SK-N-SH (cell line): Measurements from ENCODE around the gene CAPN3. TPM values are rescaled to one million over a fixed set of nuclear protein-coding genes. Genes with fewer than 3 reads are reported as not detected.
A peak's percentile ranks its signal among the peaks of the same experiment; 100 is the strongest.

ENCODE experiments used
- CTCF ChIA-PET: fragments of 300-600, 350-600 bp; formaldehyde crosslinking; extraction: SDS; loops from one replicate; lab custom pipeline; 2021; lab: Yijun Ruan, JAX
- POLR2A ChIA-PET: fragments of 350-600 bp; sonication (Branson Sonifier 250); formaldehyde crosslinking; extraction: SDS; loops from one replicate; lab custom pipeline; 2020; ENCODE audit warnings: antibody characterized with exemption, inconsistent platforms; lab: Yijun Ruan, JAX
- DNase-seq: peaks from one replicate; pipeline ENCODE4 v3.0.0; 2012
- H2AFZ ChIP-seq: fragments of 200-600 bp; sonication (generic); 2 replicates; pipeline ENCODE4 v1.8.1; 2016; ENCODE audit warnings: antibody characterized with exemption, mild to moderate bottlenecking, low read depth
- H3F3A ChIP-seq: fragments of 200-600 bp; sonication (generic); replicated peaks from 2 replicates; pipeline ENCODE3; 2016; ENCODE audit warnings: antibody characterized with exemption, mild to moderate bottlenecking; ENCODE audit not compliant: insufficient read depth
- H3K27ac ChIP-seq, 2 experiments: fragments of 200-500 bp in 1 of 2; fragments of 200-600 bp in 1 of 2; sonication (Bioruptor generic) in 1 of 2; sonication (generic), shearing (Covaris generic) in 1 of 2; 2 replicates each; pipeline versions ENCODE4 v1.5.1 to v1.6.1; 2014 to 2016; ENCODE audit warnings: low read depth in 2 of 2, inconsistent platforms in 1 of 2, low read length in 1 of 2, mild to moderate bottlenecking in 1 of 2, mixed read lengths in 1 of 2
- H3K27me3 ChIP-seq: fragments of 200-600 bp; sonication (generic), shearing (Covaris generic); 2 replicates; pipeline ENCODE4 v1.6.1; 2016; ENCODE audit warnings: mixed run types; ENCODE audit not compliant: insufficient read depth
- H3K36me3 ChIP-seq, 2 experiments: fragments of 200-500 bp in 1 of 2; fragments of 200-600 bp in 1 of 2; sonication (Bioruptor generic) in 1 of 2; sonication (generic) in 1 of 2; replicated peaks in 1 of 2; 2 replicates each; pipeline versions ENCODE3 to v1.5.1; 2014 to 2016; ENCODE audit warnings: low read length in 1 of 2, mild to moderate bottlenecking in 1 of 2; ENCODE audit not compliant: insufficient read depth in 2 of 2, control insufficient read depth in 1 of 2
- H3K4me1 ChIP-seq, 2 experiments: fragments of 200-500 bp in 1 of 2; fragments of 200-600 bp in 1 of 2; sonication (Bioruptor generic) in 1 of 2; sonication (generic), shearing (Covaris generic) in 1 of 2; 2 replicates each; pipeline versions ENCODE4 v1.5.1 to v1.6.1; 2014 to 2016; ENCODE audit warnings: low read depth in 1 of 2, low read length in 1 of 2, mixed run types in 1 of 2; ENCODE audit not compliant: insufficient read depth in 2 of 2, control insufficient read depth in 1 of 2
- H3K4me2 ChIP-seq: fragments of 200-600 bp; sonication (generic), shearing (Covaris generic); 2 replicates; pipeline ENCODE4 v1.6.1; 2017; ENCODE audit warnings: mixed run types
- H3K4me3 ChIP-seq, 2 experiments: fragments of 200-500 bp in 1 of 2; fragments of 200-600 bp in 1 of 2; sonication (Bioruptor generic) in 1 of 2; sonication (generic), shearing (Covaris generic) in 1 of 2; 2 replicates each; pipeline versions ENCODE4 v1.5.1 to v1.8.1; 2014 to 2016; ENCODE audit warnings: low read depth in 2 of 2, inconsistent platforms in 1 of 2, low read length in 1 of 2, mild to moderate bottlenecking in 1 of 2, mixed read lengths in 1 of 2, moderate library complexity in 1 of 2
- H3K79me2 ChIP-seq: fragments of 200-600 bp; sonication (generic); 2 replicates; pipeline ENCODE4 v1.8.1; 2017; ENCODE audit warnings: mild to moderate bottlenecking; ENCODE audit not compliant: insufficient read depth
- H3K9ac ChIP-seq: fragments of 200-600 bp; sonication (generic); 2 replicates; pipeline ENCODE4 v1.6.1; 2017; ENCODE audit warnings: mixed run types
- H3K9me2 ChIP-seq: fragments of 200-600 bp; sonication (generic); 2 replicates; pipeline ENCODE4 v1.6.1; 2017; ENCODE audit warnings: mixed run types
- H3K9me3 ChIP-seq: fragments of 200-600 bp; sonication (generic); 2 replicates; pipeline ENCODE4 v1.6.1; 2017; ENCODE audit warnings: mixed run types, mild to moderate bottlenecking, moderate library complexity
- H4K20me1 ChIP-seq: fragments of 200-600 bp; sonication (generic); 2 replicates; pipeline ENCODE4 v1.6.1; 2017; ENCODE audit warnings: mild to moderate bottlenecking, mixed run types; ENCODE audit not compliant: insufficient read depth
- CHD2 ChIP-seq: fragments of 150-350 bp; IDR thresholded peaks from 2 replicates; pipeline ENCODE4 v1.6.1; 2018; ENCODE audit warnings: low read length; ENCODE audit not compliant: partially characterized antibody
- ELF1 ChIP-seq: IDR thresholded peaks from 2 replicates; pipeline ENCODE4 v1.4.0; 2012
- GABPA ChIP-seq: IDR thresholded peaks from 2 replicates; pipeline ENCODE4 v1.4.0; 2012; ENCODE audit warnings: low read depth, mild to moderate bottlenecking
- JUND ChIP-seq: IDR thresholded peaks from 2 replicates; pipeline ENCODE4 v1.4.0; 2012
- MEF2A ChIP-seq: IDR thresholded peaks from 2 replicates; pipeline ENCODE4 v1.4.0; 2012; ENCODE audit warnings: low read depth, borderline replicate concordance
- NRF1 ChIP-seq: IDR thresholded peaks from 2 replicates; pipeline ENCODE4 v1.6.1; 2012; ENCODE audit warnings: low read depth, mild to moderate bottlenecking, low read length
- PBX3 ChIP-seq: IDR thresholded peaks from 2 replicates; pipeline ENCODE4; 2012
- POLR2AphosphoS5 ChIP-seq: IDR thresholded peaks from 2 replicates; pipeline ENCODE4 v1.6.1; 2012; ENCODE audit warnings: low read depth, low read length
- RAD21 ChIP-seq: IDR thresholded peaks from 2 replicates; pipeline ENCODE4 v1.6.1; 2012; ENCODE audit warnings: mild to moderate bottlenecking, low read length
- RFX5 ChIP-seq: IDR thresholded peaks from 2 replicates; pipeline ENCODE4 v1.6.1; 2012; ENCODE audit warnings: mild to moderate bottlenecking, improper control_type of control experiment, low read length
- TAF1 ChIP-seq: IDR thresholded peaks from 2 replicates; pipeline ENCODE4 v1.6.1; 2012; ENCODE audit warnings: low read depth, mild to moderate bottlenecking, low read length, moderate library complexity, borderline replicate concordance
- TCF12 ChIP-seq: IDR thresholded peaks from 2 replicates; pipeline ENCODE4 v1.4.0; 2012
- ZBTB33 ChIP-seq: IDR thresholded peaks from 2 replicates; pipeline ENCODE4 v1.4.0; 2012; ENCODE audit warnings: low read depth, borderline replicate concordance
- WGBS: methylation state at CpG from one replicate; pipeline ENCODE4 v1.1.6; 2017; ENCODE audit warnings: low lambda C conversion rate; 5-methylcytosine and 5-hydroxymethylcytosine counted together
- polyA plus RNA-seq, 3 experiments: library from polyadenylated mRNA; depleted of rRNA; stranded (reverse); fragments of >200 nt; gene quantifications; 2 replicates each; pipeline ENCODE4 v1.2.3, GENCODE V29; 2012
- TF ChIP-seq, protein P1 (sequence below): fragments of 150-350 bp; IDR thresholded peaks from 2 replicates; pipeline ENCODE4 v1.6.1; 2017; ENCODE audit warnings: antibody characterized with exemption, low read length, low read depth, borderline replicate concordance

CAPN3 gene
- polyA plus RNA-seq, 1 of the 3 experiments (the other 2 are of a cell fraction) = 1.8 TPM

DNA sequence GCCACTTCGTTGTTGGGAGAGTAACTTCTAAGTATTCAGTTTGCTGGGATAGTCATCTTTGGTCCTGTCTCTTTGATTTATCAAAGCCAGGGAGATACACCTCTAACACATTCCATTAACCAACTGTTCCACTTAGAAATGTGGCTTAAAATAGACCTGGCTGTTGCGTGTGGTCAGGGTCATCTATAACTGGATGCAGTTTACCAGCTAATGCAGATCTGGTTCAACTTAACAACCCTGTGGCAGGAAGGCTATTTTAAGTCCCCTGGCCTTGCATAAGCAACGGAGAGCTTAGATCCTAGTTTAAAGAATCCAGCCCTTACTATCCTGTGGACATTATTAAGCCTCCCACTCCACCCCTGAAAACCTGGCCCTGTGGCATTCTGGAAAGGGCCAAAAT is 28.1 kb upstream of the CAPN3 start:
- Histone ChIP-seq H3K4me1 (no peaks in the 10 kb centered on the region), H3K9me3 (peaks cover 15% of the 10 kb centered on the region; the same call in 1 of the 2 replicates), H2AFZ (no peak overlapping the region), H3K27ac (peak overlapping the region; percentile 17 to 58; a peak in 1 of 4 replicates), H3K4me3 (no peak overlapping the region), H4K20me1 (no peaks in the 10 kb centered on the region), H3K79me2 (no peaks in the 10 kb centered on the region), H3F3A (no peaks in the 10 kb centered on the region), H3K9ac (no peak overlapping the region), H3K9me2 (no peaks in the 10 kb centered on the region), H3K27me3 (no peaks in the 10 kb centered on the region), H3K4me2 (0 out of 2 replicates have a peak overlapping the region, but pooled peaks have one; percentile 10), H3K36me3 (peaks cover 0 to 21% of the 10 kb centered on the region in 2 experiments)
- CTCF ChIA-PET = no interaction called here
- 56% methylated on average over 3 of the region's 3 CpGs for WGBS
- TF ChIP-seq PBX3 = peak; percentile 36
- TF ChIP-seq JUND = no peak
- TF ChIP-seq RFX5 = no peak
- TF ChIP-seq NRF1 = no peak
- TF ChIP-seq MEF2A = peak; percentile 74; the same call in 1 of the 2 replicates
- peak; percentile 36; the same call in 1 of the 2 replicates for TF ChIP-seq TCF12
- no peak for TF ChIP-seq CHD2
- no peak for TF ChIP-seq TAF1
- TF ChIP-seq, protein P1, sequence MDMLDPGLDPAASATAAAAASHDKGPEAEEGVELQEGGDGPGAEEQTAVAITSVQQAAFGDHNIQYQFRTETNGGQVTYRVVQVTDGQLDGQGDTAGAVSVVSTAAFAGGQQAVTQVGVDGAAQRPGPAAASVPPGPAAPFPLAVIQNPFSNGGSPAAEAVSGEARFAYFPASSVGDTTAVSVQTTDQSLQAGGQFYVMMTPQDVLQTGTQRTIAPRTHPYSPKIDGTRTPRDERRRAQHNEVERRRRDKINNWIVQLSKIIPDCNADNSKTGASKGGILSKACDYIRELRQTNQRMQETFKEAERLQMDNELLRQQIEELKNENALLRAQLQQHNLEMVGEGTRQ = no peak
- TF ChIP-seq GABPA = no peak
- DNase-seq = no peak
- POLR2A ChIA-PET = no interaction called here

DNA sequence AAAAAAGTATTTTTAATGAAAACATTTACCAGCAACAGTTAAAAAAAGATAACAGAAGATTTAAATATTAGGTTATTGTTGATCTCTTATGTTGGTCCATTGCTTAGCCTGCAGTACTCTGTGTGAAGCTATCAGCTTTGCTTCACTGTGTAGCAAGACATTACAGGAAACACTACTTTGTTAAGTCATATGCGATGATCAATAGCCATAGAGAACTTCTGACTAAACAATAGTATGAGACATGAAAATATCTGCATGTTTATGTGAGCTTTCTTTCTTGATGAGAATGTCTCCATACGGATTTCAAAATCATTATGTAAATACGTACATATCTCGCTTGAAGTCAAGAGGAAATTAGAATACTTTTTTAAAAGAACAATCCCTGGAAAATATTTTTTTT is 27.0 kb upstream of the CAPN3 start:
- no peaks in the 10 kb centered on the region for H3K27me3 ChIP-seq
- H3K9me2 ChIP-seq = no peaks in the 10 kb centered on the region
- no peak for TF ChIP-seq ZBTB33
- no peak for TF ChIP-seq TAF1
- no peak for TF ChIP-seq MEF2A
- TF ChIP-seq ELF1 = no peak
- TF ChIP-seq RAD21 = no peak
- no peak for TF ChIP-seq POLR2AphosphoS5
- DNase-seq = no peak
- no peaks in the 10 kb centered on the region for H3K79me2 ChIP-seq
- H3K9ac ChIP-seq = no peak overlapping the region
- no peak overlapping the region for H2AFZ ChIP-seq
- H3K36me3 ChIP-seq = peaks cover 0 to 21% of the 10 kb centered on the region in 2 experiments
- ChIA-PET POLR2A (no interaction called here), CTCF (no interaction called here)
- no peak overlapping the region for H3K27ac ChIP-seq
- H3F3A ChIP-seq = no peaks in the 10 kb centered on the region
- WGBS = 84% methylated on average over 4 of the region's 4 CpGs
- H3K4me1 ChIP-seq = no peaks in the 10 kb centered on the region
- H4K20me1 ChIP-seq = no peaks in the 10 kb centered on the region
- H3K4me3 ChIP-seq = no peak overlapping the region
- H3K4me2 ChIP-seq = no peak overlapping the region
- peaks cover 15% of the 10 kb centered on the region; the same call in 1 of the 2 replicates for H3K9me3 ChIP-seq
